HG03521 (cell line): ENCODE data around the gene LCNL1.

Experiments
- ATAC-seq: cut with Tn5 transposase; IDR thresholded peaks from one replicate; pipeline ENCODE4 v1.9.1; 2021; ENCODE audit warnings: mild to moderate bottlenecking, moderate library complexity; ENCODE audit not compliant: unreplicated experiment

LCNL1 gene

GRCh38 chr9:136973618-136974617 is 8.9 kb upstream of the LCNL1 start:
- no peak for ATAC-seq

- no peak for ATAC-seq
Observed at GRCh38 chr9:136974817-136975535, 7.8 kb upstream of the LCNL1 start.

DNA sequence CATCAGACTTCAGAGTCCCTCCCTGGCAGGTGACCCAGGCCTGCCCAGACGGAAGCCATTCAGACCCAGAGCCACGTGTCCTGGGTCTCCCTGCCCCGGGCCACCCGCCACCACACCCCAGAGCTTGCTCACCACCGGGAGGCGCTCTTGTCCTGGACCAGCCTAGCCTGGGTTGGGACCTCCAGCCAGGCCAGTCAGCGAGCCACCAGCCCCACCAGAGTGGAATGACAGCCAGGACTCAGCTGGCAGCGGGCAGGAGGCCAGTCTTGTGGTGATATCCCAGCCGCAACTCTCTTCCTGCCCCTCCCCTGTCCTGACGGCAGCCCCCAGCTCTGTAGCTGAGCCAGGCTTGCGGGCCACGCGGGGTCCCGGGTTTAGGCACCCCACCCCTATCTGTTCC is 7.1 kb upstream of the LCNL1 start:
- no peak for ATAC-seq

GRCh38 chr9:136977223-136977622 is 5.6 kb upstream of the LCNL1 start, which contains the start of gene PTGDS:
TSS of gene PTGDS (plus strand) at chr9:136977504. CDS start at chr9:136977579, 75 bp downstream.
- no peak for ATAC-seq

GRCh38 chr9:136977649-136978072 is 5.1 kb upstream of the LCNL1 start:
- ATAC-seq = no peak

- no peak for ATAC-seq
Observed at GRCh38 chr9:136978073-136978864, 4.5 kb upstream of the LCNL1 start.

GRCh38 chr9:136978865-136979544 is 3.8 kb upstream of the LCNL1 start:
- no peak for ATAC-seq

GRCh38 chr9:136979769-136980587 is 2.8 kb upstream of the LCNL1 start:
- ATAC-seq = no peak

DNA sequence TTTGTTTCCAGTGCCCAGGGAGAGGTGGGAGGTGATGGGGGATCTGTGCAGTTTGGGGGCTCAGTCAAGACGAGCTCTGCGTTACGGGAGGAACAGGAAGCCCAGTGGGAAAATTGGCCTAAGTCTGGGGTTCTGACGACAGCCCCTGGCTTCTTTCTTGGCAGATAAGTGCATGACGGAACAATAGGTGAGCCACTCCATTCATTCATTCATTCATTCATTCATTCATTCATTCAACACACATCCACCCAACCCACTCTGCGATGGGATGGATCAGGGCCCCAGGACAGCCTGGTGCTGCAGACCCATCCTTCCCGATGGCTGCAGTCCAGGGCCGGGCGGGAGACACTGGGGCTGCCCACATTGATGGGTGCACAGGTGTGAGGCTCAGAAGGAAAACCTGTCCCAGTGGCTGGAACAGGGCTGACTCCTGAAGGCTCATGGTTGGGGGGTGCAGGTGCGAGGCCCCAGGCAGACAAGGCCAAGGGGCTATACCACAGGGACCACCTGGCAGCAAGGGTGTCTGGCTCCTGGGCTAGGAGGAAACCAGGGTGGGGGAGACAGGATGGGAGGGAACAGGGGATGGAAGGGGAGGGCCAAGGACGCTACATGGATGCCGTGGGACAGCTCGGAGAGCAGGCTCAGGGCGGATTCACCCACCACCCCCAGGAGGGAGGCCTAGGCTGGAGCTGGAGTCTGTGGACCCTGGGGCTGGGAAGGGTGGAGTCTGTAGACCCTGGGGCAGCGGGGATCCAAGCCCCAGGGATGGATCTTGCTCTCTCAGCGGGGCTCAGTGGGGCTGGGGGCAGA is 1.9 kb upstream of the LCNL1 start:
- ATAC-seq = no peak

DNA sequence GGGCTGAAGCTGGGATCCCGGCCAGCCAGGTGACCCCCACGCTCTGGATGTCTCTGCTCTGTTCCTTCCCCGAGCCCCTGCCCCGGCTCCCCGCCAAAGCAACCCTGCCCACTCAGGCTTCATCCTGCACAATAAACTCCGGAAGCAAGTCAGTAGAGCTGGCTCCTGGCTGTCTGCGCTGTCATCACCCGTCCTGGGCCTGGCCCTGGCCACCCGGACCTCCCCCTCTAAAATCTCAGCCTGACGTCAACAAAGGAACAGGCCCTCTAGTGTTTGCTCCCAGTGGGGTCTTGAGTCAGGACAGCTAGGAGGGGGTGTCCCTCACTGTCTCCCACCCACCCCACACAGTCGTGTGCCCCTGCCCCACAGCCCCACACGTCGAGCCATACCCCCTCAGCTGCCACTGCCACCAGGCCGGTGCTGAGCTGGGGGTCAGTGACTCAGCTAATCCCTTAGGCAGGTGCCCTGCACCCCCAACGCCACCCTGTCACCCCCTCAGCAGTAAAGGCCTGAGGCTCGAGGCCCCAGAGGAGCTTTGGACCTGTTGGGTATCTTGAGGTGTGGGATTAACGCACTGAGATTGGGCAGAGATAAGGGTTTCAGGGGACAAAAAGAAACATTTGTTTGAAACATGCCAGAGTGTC is 1.1 kb upstream of the LCNL1 start:
- ATAC-seq = no peak

- ATAC-seq = no peak
Observed at GRCh38 chr9:136983167-136983566, 374 bp downstream of the LCNL1 start.

DNA sequence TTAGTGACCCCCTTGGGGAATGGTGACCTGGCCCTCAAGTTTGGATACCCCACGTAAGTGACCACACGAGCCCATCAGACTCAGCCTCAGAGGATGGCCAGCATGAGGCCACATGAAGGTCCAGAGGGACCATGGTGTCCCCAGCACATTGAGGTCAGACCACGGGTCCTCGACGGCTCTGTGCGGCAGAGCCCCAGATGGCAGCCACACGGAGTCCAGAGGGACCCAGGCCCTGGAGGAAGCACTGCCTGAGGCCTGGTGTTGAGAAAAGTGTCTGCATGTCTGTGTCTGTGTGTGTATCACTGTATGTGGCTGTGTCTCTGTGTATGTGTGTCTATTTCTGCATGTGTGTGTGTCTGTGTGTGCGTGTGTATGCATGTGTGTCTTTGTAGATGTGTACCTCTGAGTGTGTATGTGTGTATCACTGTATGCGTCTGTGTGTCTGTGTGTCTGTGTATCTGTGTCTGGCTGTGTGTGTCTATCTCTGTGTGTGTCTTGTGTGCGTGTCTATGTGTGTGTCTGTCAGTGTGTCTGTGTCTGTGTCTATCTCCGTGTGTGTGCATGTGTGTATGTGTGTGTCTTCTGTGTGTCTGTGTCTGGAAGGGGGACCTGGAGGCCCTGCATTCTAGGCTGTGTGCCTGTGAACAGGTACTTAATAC is 992 bp downstream of the LCNL1 start:
- ATAC-seq = no peak

DNA sequence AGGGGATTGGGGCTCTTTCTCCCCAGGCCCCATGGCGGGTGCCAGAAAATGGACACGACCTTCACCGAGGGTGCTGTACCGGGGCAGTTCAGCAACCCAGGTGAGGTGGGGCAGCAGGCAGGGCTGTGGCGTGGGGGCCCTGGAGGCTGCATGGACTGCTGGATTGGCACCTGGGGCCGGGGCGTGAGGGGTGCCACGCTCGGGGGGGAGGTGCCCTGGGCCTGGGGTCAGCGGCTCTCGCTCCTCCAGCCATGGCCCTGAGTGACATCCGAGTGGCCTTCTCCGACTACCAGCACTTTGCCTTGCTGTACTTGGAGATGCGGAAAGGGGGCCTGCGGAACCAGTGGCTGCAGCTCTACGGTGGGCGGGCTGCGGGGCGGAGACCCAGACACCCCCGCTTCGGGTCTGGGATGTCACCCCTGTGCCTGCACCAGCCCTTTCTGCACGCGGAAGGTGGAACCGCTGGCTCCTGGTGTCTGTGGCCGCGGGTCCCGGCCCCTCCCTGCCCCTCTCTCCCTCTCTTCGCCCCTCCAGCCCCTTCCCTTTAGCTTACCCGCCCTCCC is 1.8 kb downstream of the LCNL1 start:
- ATAC-seq = no peak

DNA sequence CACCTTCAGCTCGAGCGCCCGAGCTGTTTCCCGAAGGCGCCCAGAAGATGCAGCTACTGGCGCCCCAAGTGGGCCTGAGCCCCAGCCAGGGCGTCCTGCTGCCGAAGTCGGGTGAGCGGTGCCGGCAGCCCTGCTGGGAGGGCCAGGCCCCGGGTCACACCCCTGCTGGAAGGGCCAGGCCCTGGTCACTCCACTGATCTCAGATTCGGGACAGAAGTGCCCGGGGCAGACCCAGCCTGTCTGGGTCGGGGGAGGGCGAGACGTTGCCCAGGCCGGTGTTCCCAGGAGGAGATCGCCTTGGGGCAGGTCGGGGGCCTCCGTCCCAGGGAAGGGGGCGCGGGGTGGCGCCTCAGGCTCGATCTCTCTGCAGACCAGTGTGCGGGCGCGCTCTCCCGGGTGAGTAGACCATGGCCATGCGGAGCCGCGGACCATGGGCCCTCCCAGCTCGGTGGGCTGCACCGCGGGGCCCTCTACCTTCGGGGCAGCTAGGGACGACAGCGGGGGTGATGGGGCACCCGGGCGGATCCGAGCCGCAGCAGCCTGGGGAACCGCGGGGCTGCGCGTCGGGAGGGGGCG is 2.3 kb downstream of the LCNL1 start:
- ATAC-seq = no peak

DNA sequence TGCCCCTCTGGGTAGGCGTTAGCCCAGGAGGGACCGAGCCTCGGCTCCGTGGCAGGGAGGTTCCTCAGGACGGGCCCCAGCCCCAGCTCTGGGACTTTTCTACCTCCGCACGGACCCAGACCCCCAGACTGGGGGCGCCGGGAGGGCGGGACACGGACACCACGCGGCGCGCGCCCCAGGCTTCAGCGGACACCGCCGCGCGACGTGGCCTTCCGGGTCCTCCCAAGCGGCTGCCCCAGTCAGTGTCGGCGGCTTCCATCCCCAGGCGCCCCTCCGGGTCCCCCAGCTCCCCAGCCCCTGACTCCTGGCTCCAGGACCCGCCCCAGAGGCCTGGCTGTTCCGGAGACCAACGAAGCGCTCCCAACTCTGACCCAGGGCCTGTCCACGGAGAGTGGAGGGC is 3.1 kb downstream of the LCNL1 start:
- ATAC-seq = no peak

- ATAC-seq = no peak
Observed at GRCh38 chr9:136988872-136989271, 6.1 kb downstream of the LCNL1 start.

GRCh38 chr9:136990242-136990911 is 7.6 kb downstream of the LCNL1 start:
- ATAC-seq = no peak
